IgD-negative memory B cell (primary cell): ENCODE data around the gene SLIT1. TPM values are rescaled to one million over a fixed set of nuclear protein-coding genes. Genes with fewer than 3 reads are reported as not detected.

ENCODE experiments used
- H3K27ac Mint-ChIP-seq, 3 donors: one replicate each; pipeline ENCODE4 v1.8.0; 2020 to 2022; ENCODE audit warnings: mild to moderate bottlenecking in 3 of 3, mixed read lengths in 3 of 3, moderate library complexity in 1 of 3
- H3K27me3 Mint-ChIP-seq: one replicate; pipeline ENCODE4 v1.8.0; 2021; ENCODE audit warnings: mixed read lengths
- H3K36me3 Mint-ChIP-seq: one replicate; pipeline ENCODE4 v1.8.0; 2020; ENCODE audit warnings: mild to moderate bottlenecking, mixed read lengths
- H3K4me1 Mint-ChIP-seq, 3 donors: one replicate each; pipeline ENCODE4 v1.8.0; 2020 to 2022; ENCODE audit warnings: mixed read lengths in 3 of 3, mild to moderate bottlenecking in 1 of 3
- H3K4me3 Mint-ChIP-seq, 4 donors: one replicate each; pipeline ENCODE4 v1.8.0; 2020 to 2022; ENCODE audit warnings: mild to moderate bottlenecking in 4 of 4, mixed read lengths in 4 of 4, moderate library complexity in 3 of 4
- H3K9me3 Mint-ChIP-seq, 3 donors: one replicate each; pipeline ENCODE4 v1.8.0; 2020 to 2021; ENCODE audit warnings: mixed read lengths in 3 of 3, mild to moderate bottlenecking in 1 of 3
- polyA plus RNA-seq: library from polyadenylated mRNA; unstranded; fragments of 300-500 nt; fragmentation: Illumina TruSeq; gene quantifications from one replicate; pipeline ENCODE4 v1.2.3, GENCODE V29; 2021

Gene SLIT1
- polyA plus RNA-seq, 1 donor from 2014 or later, result not detected

DNA sequence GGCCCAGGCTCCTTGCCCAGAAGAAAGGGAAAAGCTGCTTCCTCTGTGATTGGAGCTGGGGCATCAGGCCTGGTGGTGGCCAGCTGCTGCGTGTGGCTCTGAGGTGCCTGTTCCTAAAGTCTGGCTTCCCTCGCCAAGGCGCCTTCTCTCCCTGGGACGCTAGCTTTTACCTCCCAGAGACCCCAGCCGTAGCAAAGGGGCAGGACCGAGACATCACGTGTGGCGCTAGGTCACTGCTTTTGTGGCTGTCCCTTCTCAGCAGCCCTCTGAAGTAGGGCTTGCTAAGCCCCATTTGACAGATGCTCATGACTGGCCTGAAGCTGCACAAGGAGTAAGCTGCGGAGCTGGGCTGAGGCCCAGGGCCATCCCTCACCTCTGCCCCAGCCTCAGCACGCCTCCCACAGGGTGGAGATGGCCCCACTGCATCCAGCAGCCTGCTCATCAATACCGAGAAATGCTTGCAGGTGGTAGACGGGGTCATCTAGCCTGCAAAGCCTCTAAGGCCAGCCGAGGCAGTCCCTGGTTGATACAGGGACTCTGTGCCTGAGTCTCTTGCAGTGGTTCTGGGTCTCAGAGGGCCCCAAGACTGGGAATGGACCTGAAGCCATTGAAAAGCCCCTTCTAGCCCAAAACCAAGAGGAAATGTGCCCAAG lies 182.5 kb downstream of the SLIT1 start:
- H3K27ac Mint-ChIP-seq, result no peak overlapping the region

DNA sequence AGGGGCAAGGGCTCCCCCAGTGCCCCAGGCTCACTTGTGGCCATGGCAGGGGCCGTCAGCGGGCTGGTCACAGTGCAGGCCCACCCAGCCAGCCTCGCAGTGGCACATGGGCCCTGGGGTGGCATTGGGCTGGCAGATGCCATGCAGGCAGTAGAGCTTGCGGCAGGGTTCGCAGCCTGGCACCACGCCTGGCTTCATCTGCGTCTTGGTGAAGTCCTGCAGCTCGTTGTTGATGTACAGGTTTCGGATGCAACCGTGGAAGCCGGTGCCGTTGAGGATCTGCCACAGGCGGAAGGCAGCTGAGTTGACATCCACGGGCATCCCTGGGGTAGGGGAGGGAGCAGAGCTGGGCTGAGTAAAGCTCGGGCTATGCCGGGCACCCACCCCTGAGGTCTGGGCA lies 183.1 kb downstream of the SLIT1 start:
- Mint-ChIP-seq H3K27me3 (no peaks in the 10 kb centered on the region), H3K4me1 (no peaks in the 10 kb centered on the region), H3K36me3 (no peaks in the 10 kb centered on the region), H3K27ac (no peak overlapping the region), H3K9me3 (peaks cover 4 to 23% (median 12%) of the 10 kb centered on the region in 3 donors), H3K4me3 (no peak overlapping the region)

More for the DNA sequence above, 182.5 kb downstream of the SLIT1 start:
- Mint-ChIP-seq H3K27me3 (no peaks in the 10 kb centered on the region), H3K4me3 (no peak overlapping the region), H3K4me1 (no peaks in the 10 kb centered on the region), H3K9me3 (peaks cover 4 to 25% (median 16%) of the 10 kb centered on the region in 3 donors), H3K36me3 (no peaks in the 10 kb centered on the region)

DNA sequence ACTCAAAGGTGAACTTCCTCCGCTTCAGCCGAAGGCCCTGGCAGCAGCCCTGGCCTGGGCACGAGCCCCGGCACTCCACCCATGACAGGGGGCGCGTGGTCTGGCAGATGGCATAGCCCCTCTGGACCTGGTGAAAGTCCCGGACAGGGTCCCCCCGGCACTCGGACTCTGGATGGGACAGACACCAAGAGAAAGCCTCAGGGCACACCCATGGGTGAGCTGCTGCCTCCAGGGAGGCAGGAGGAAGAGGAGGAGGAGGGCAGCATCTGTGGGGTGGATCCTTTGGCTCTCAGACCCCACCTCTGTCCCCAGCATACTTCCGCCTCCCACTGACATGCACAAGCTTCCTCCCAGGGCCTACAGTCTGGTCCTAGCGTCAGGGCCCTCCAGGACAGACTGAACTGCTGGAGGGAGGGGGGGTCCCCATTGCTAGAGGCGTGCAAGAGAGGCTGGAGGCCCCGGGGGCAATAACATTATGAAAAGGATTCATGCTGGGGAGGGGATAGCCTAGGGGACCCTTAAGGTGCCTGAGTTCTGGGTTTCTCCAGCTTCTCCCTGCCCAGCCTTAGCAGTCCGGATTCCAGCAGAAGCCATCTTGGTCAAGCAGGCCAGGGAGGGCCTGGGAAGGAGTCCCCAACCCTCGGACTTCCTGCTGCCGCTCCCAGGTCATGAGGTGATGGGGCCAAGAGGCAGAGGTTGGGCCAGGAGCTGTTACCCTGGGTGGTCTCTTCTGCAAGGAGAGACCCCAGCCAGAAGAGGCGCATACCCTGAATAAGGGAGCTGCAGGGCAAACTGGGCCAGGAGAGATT lies 184.4 kb downstream of the SLIT1 start:
- Mint-ChIP-seq H3K27me3 (no peaks in the 10 kb centered on the region), H3K36me3 (no peaks in the 10 kb centered on the region), H3K27ac (no peak overlapping the region), H3K4me1 (no peaks in the 10 kb centered on the region), H3K9me3 (peaks cover 2 to 10% (median 2%) of the 10 kb centered on the region in 3 donors), H3K4me3 (no peak overlapping the region)

DNA sequence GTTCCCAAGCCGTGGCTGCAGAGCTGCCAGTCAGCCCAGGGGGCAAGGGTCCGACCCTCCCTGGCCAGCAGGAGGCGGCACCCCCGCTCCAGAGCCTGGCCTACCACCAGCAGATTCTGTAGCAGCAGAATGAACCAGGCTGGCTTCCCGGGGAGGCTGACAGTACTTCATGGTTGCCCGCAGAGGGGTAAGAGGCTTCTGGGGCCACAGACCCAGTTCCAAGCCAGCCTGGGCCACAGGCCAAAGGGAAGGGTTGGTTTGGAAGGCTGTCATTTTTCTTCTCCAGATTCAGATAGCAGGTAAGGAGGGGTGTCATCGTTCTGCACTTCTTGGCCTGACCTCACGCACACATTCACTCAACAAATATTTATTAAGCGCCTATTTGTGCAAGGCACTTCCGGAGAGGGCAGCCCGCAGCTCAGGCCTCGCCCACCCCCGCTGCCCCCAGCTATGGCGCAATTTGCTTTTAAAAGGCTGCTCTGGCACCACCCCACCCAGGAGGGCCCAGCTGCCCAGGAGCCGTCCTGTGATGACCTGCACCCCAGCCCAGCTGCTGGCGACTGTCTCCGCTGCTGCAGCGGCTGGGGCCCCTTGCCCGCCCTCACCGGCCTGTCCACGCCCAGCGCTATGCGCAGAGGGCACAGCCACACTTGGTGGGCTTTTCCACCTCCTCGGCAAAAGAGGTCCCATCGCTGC lies 185.1 kb downstream of the SLIT1 start:
- no peaks in the 10 kb centered on the region for H3K4me1 Mint-ChIP-seq
- H3K4me3 Mint-ChIP-seq, result no peak overlapping the region
- H3K27ac Mint-ChIP-seq, result no peak overlapping the region
- no peaks in the 10 kb centered on the region for H3K36me3 Mint-ChIP-seq
- H3K27me3 Mint-ChIP-seq, result no peaks in the 10 kb centered on the region
- peaks cover 1 to 3% (median 2%) of the 10 kb centered on the region in 3 donors for H3K9me3 Mint-ChIP-seq

DNA sequence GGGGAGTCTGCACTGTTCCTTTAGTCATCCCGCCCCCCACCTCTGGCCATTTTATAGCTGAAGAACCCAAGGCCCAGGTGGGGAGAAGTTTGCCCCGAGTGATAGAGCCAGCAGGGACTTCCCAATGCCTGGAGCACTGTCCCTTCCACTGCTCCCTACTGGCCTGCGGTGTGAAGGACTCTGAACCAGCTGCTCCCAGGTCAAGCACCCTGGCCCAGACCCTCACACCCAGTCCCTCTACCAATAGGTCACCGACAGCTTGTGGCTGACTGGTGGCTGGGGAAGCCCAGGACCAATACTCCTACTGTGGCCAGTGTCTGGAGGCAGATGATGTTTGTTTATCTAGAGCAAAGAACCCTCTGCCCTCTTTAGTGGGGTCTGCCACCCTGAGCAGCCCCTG lies 185.8 kb downstream of the SLIT1 start:
- no peaks in the 10 kb centered on the region for H3K27me3 Mint-ChIP-seq
- no peaks in the 10 kb centered on the region for H3K4me1 Mint-ChIP-seq
- H3K9me3 Mint-ChIP-seq, result no peaks in the 10 kb centered on the region
- H3K36me3 Mint-ChIP-seq, result no peaks in the 10 kb centered on the region
- H3K27ac Mint-ChIP-seq, result no peak overlapping the region
- peak overlapping the region in 1 of 4 donors; percentile 17 for H3K4me3 Mint-ChIP-seq

DNA sequence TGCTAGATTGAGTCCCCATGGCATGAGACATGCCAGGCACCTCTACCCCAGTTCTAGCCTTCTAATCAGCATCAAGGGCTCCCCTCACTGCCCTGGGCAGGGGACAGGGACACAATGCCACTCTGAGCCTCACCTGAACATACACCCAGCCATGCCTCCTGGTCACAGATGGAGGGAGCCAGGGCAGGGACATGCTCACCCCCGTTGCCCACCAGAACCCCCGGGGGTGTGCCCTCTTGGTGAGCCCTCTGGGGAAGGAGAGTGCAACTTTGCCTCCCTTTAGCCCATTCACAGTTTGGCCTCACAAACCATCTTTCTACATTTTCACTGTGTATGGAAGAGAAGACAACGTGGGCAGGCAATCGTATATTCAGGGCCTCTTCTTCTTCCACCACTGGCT lies 186.4 kb downstream of the SLIT1 start:
- Mint-ChIP-seq H3K9me3 (no peaks in the 10 kb centered on the region), H3K27me3 (no peaks in the 10 kb centered on the region), H3K4me1 (no peaks in the 10 kb centered on the region), H3K27ac (no peak overlapping the region), H3K4me3 (no peak overlapping the region), H3K36me3 (no peaks in the 10 kb centered on the region)

DNA sequence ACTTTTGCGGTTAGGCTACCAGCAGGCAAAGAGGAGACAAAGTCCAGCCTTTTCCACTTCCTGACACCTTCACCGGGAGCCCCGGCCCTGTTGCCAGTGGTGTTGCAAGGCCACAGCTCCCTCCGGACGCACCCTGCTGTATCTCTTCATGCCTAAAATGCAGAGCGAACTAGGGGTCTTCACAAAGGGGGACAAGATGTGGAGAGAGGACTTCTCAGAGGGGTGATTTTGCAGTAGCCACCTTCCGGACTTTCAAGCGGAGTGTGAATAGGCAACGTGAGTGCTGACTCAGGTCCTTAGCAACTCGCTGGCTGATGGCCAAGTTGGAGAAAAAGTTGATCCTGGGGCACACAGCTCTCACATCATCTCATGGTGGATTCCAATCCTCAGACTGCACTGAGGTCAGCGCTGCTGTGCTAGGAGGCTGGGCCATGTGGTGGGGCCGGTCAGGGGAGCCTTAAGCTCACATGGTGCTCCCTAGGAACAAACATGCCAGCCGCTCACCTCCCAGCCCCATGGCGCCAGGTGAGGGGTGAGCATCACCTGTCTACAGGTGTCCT lies 187.3 kb downstream of the SLIT1 start:
- no peaks in the 10 kb centered on the region for H3K27me3 Mint-ChIP-seq
- H3K4me3 Mint-ChIP-seq, result no peak overlapping the region
- no peaks in the 10 kb centered on the region for H3K4me1 Mint-ChIP-seq
- H3K27ac Mint-ChIP-seq, result no peak overlapping the region
- H3K9me3 Mint-ChIP-seq, result no peaks in the 10 kb centered on the region
- no peaks in the 10 kb centered on the region for H3K36me3 Mint-ChIP-seq

DNA sequence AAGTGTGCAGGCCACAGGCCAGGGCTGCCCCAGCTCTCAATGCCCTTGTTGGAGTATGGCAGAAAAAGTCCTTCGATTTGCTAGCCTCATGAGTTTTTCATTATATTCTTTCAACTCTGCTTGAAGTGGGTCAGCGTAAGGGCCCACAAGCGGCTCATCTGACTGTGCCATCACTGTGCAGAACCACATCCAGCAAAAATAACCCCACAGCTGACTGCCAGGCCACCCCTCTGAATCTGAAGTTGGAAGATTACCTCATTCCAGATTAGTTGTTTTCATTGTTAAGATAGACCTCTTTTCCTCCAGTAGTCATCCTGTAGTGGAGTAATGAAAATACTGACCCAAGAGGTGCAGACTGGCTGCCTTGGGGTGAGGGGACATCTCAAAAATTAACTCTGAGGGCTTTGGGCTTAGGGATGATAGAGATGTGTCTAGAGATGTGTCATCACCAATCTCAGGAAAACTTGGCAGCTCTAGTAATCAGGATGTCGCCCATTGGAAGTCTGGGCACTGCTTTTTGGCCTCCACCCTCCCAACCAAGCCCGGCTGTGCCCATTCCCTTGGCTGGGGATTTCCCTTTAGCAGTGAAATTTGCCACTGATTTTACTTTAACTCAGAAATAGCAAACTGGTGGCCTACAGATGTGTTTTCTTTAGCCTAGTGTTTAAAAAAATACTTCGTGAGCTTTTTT lies 189.3 kb downstream of the SLIT1 start:
- Mint-ChIP-seq H3K4me3 (no peak overlapping the region), H3K27ac (no peak overlapping the region), H3K36me3 (no peaks in the 10 kb centered on the region), H3K9me3 (no peaks in the 10 kb centered on the region), H3K27me3 (no peaks in the 10 kb centered on the region), H3K4me1 (peaks cover 2 to 8% (median 4%) of the 10 kb centered on the region in 3 donors)

DNA sequence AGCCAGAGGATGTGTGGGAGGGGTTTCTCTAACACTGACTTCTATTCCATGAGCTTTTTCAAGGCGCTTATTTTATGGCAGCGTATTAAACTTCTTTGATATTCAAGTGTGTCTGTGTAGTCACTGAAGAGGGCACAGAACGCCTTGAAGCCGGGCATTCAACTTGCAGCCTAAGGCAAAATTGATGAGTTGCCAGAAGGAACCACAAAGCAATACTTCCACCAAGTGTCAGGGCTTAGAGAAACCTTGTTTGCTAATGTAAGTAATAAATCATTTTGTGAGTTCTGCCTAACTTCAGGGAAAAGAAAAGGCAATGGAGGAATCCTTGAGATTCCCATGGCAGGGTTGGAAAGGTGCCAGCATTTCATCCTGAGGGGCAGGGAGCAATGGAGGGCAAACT lies 189.9 kb downstream of the SLIT1 start:
- Mint-ChIP-seq H3K36me3 (no peaks in the 10 kb centered on the region), H3K27me3 (no peaks in the 10 kb centered on the region), H3K27ac (peak overlapping the region in 1 of 3 donors; percentile 8), H3K4me3 (no peak overlapping the region), H3K4me1 (peaks cover 4 to 10% (median 8%) of the 10 kb centered on the region in 3 donors), H3K9me3 (no peaks in the 10 kb centered on the region)

DNA sequence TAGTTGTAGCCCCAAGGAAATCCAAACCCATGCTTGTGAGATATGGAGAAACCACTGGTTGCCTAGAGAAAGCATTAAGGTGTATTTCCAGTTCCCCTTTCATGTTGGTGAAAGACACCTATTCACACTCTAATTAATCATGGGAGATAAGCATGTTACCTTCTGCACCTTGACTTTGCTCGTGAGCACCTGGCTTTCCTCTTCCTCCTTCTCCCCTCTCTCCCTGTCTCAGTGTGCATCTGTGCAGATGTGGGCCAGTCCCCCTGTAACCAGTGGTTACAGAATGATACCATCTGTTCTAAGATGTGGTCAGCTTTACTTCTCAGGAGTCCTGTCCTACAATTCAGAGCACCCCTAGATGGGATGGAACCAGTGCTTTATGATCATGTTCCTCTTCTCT lies 193.0 kb downstream of the SLIT1 start:
- H3K27me3 Mint-ChIP-seq, result no peaks in the 10 kb centered on the region
- H3K36me3 Mint-ChIP-seq, result no peaks in the 10 kb centered on the region
- no peak overlapping the region for H3K27ac Mint-ChIP-seq
- no peaks in the 10 kb centered on the region for H3K9me3 Mint-ChIP-seq
- H3K4me1 Mint-ChIP-seq, result peaks cover 4 to 10% (median 8%) of the 10 kb centered on the region in 3 donors
- H3K4me3 Mint-ChIP-seq, result no peak overlapping the region

DNA sequence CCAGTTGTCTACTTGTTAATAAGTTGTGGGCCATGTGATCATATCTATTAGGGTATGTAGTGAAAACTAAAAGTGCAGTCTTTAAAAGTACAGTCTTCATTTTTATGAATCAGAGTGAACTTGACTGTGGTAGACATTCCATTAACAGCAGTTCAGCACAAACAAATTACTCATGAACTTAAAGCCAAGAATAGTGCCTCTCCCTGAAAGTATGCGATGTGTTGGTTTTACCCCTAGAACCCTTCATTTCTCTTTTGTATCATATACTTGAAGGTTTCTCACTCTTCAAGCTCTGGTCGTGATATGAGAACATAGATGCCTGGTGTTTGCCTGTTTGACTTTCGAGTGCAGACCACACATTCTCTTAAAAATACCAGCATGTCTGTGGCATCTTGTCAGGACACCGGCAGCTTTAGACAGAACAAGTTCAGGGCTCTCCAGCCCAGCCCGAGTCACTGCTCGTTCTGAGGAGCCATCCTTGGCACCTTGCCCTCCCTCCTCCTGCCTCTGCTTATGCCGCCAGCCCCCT lies 194.4 kb downstream of the SLIT1 start:
- Mint-ChIP-seq H3K36me3 (no peaks in the 10 kb centered on the region), H3K27ac (no peak overlapping the region), H3K4me3 (peak overlapping the region in 1 of 4 donors; percentile 19), H3K4me1 (peaks cover 4 to 10% (median 8%) of the 10 kb centered on the region in 3 donors), H3K9me3 (no peaks in the 10 kb centered on the region), H3K27me3 (no peaks in the 10 kb centered on the region)

DNA sequence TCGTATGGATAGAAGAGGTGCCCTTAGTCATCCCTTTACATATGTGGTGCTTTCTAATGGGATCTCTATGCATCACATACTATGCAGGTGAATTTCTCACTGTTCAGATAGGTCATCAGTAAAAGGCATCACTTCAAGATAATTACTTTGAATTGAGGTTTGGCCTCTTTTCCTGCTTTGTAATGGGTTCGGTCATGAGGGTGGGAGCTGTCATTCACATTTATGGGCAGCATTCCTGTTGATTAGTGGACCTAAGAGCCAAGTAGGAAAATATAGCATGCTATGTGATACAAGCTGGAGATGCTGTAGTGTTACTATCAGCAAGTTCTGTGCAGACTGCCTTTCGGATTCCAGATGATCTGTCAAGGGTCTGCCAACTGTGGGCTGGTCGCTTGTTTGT lies 197.3 kb downstream of the SLIT1 start:
- Mint-ChIP-seq H3K36me3 (peaks cover 2% of the 10 kb centered on the region), H3K9me3 (no peaks in the 10 kb centered on the region)

DNA sequence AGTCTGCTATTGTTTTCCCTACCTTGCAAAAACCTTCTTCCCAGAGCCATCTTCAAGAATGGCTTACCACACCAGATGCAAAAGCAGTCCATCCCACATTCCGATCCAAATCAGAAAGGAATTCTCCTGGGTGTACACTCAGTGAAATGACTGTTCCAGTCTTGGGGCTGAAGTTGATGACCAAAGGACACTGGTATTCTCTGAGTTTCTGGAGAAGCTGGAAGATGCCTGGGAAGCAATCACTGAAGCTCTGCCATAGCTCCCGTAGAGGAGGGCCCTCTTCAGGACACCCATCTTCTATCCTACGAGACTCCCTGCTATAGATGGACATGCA lies 197.9 kb downstream of the SLIT1 start:
- Mint-ChIP-seq H3K27me3 (no peaks in the 10 kb centered on the region), H3K36me3 (peaks cover 2% of the 10 kb centered on the region), H3K4me3 (no peak overlapping the region), H3K27ac (peak overlapping the region in 1 of 3 donors; percentile 88), H3K4me1 (peaks cover 10 to 18% (median 11%) of the 10 kb centered on the region in 3 donors), H3K9me3 (no peaks in the 10 kb centered on the region)

More for the DNA sequence above, 197.3 kb downstream of the SLIT1 start:
- peak overlapping the region in 1 of 3 donors; percentile 88 for H3K27ac Mint-ChIP-seq
- no peak overlapping the region for H3K4me3 Mint-ChIP-seq
- no peaks in the 10 kb centered on the region for H3K27me3 Mint-ChIP-seq
- H3K4me1 Mint-ChIP-seq, result peaks cover 10 to 18% (median 14%) of the 10 kb centered on the region in 3 donors

DNA sequence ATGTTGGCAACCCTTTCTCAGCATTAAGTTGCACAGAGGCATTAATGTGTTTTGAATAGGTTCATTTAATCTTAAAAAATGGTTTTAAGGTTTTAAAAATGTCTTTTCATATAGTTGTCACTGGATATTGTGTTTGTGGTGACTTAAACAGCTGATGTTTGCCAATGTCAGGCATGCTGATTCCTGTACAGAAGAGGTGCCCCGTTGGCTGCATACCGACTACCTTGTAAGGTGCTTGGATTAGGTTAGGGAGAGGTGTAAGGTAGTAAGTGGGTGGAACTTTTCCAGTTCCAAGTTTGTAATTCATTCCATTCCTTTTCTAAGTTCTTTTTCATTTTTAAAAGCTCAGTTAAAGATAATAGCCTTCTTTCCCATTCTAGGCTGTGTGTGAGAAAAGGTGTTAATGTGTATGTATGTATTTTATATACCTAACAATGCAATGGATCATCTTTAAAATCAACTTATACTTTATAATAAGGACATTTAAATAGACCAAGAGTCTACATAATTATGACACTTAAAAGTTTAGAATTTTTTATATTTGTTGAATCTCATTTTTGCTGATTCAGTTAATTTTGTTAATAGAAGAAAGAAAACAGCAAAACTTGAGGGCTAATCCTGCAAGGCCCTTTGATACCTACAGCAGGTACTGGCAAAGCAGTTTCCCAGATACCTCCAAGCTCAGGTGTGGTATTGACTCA lies 198.5 kb downstream of the SLIT1 start:
- no peak overlapping the region for H3K27ac Mint-ChIP-seq
- H3K27me3 Mint-ChIP-seq, result no peaks in the 10 kb centered on the region
- H3K9me3 Mint-ChIP-seq, result no peaks in the 10 kb centered on the region
- peaks cover 2% of the 10 kb centered on the region for H3K36me3 Mint-ChIP-seq
- H3K4me3 Mint-ChIP-seq, result no peak overlapping the region
- peaks cover 7 to 18% (median 10%) of the 10 kb centered on the region in 3 donors for H3K4me1 Mint-ChIP-seq
